Nephron progenitor cell (in vitro differentiated cells): ENCODE results near the gene HHIPL1.

ENCODE experiments used
- DNase-seq: peaks from one replicate; pipeline ENCODE4 v3.0.0; 2021
- H3K27ac Mint-ChIP-seq: 2 replicates; pipeline ENCODE4 v1.8.0; 2021; ENCODE audit warnings: mild to moderate bottlenecking, moderate library complexity, mixed read lengths
- H3K27me3 Mint-ChIP-seq: 2 replicates; pipeline ENCODE4 v1.8.0; 2021; ENCODE audit warnings: mild to moderate bottlenecking, low read depth, mixed read lengths; ENCODE audit not compliant: poor library complexity
- H3K36me3 Mint-ChIP-seq: 2 replicates; pipeline ENCODE4 v1.8.0; 2021; ENCODE audit warnings: low read depth, mixed read lengths
- H3K4me1 Mint-ChIP-seq: 2 replicates; pipeline ENCODE4 v1.8.0; 2021; ENCODE audit warnings: mixed read lengths
- H3K4me3 Mint-ChIP-seq: 2 replicates; pipeline ENCODE4 v1.8.0; 2021; ENCODE audit warnings: mild to moderate bottlenecking, moderate library complexity, mixed read lengths
- H3K9me3 Mint-ChIP-seq: 2 replicates; pipeline ENCODE4 v1.8.0; 2021; ENCODE audit warnings: mild to moderate bottlenecking, moderate library complexity, mixed read lengths
- CTCF ChIP-seq: fragments of 200-600 bp; sonication (generic); IDR thresholded peaks from 2 replicates; pipeline ENCODE4 v1.5.0; 2021; ENCODE audit warnings: antibody characterized with exemption

HHIPL1 gene

GRCh38 chr14:99679543-99679942 lies 34.6 kb downstream of the HHIPL1 start:
- TF ChIP-seq CTCF: no peak
- peaks cover 7% of the 10 kb centered on the region for H3K9me3 Mint-ChIP-seq
- H3K36me3 Mint-ChIP-seq: no peaks in the 10 kb centered on the region
- DNase-seq: no peak
- no peak overlapping the region for H3K4me3 Mint-ChIP-seq
- H3K27me3 Mint-ChIP-seq: peaks cover 8% of the 10 kb centered on the region
- H3K27ac Mint-ChIP-seq: no peak overlapping the region
- H3K4me1 Mint-ChIP-seq: peaks cover 9% of the 10 kb centered on the region

GRCh38 chr14:99679996-99680395 lies 35.1 kb downstream of the HHIPL1 start:
- no peak for TF ChIP-seq CTCF
- Mint-ChIP-seq H3K27me3 (peaks cover 12% of the 10 kb centered on the region), H3K36me3 (no peaks in the 10 kb centered on the region), H3K9me3 (peaks cover 7% of the 10 kb centered on the region), H3K4me1 (peaks cover 12% of the 10 kb centered on the region), H3K4me3 (no peak overlapping the region), H3K27ac (no peak overlapping the region)
- no peak for DNase-seq

- Mint-ChIP-seq H3K4me1 (peaks cover 22% of the 10 kb centered on the region), H3K36me3 (no peaks in the 10 kb centered on the region), H3K4me3 (no peak overlapping the region), H3K9me3 (peaks cover 7% of the 10 kb centered on the region), H3K27me3 (peaks cover 25% of the 10 kb centered on the region), H3K27ac (no peak overlapping the region)
- TF ChIP-seq CTCF: no peak
- DNase-seq: no peak
Observed at GRCh38 chr14:99681101-99681831, 36.3 kb downstream of the HHIPL1 start.

- H3K4me3 Mint-ChIP-seq: no peak overlapping the region
Observed at GRCh38 chr14:99681832-99682148, 36.9 kb downstream of the HHIPL1 start.

GRCh38 chr14:99682809-99683618 lies 38.1 kb downstream of the HHIPL1 start:
- Mint-ChIP-seq H3K4me1 (peaks cover 22% of the 10 kb centered on the region), H3K9me3 (peaks cover 5% of the 10 kb centered on the region), H3K4me3 (peak overlapping the region; percentile 87), H3K27ac (peak overlapping the region; percentile 86), H3K27me3 (peaks cover 42% of the 10 kb centered on the region), H3K36me3 (no peaks in the 10 kb centered on the region)
- peak; percentile 95 for TF ChIP-seq CTCF
- DNase-seq: peak; percentile 94

More at GRCh38 chr14:99681832-99682148, 36.9 kb downstream of the HHIPL1 start:
- Mint-ChIP-seq H3K9me3 (peaks cover 7% of the 10 kb centered on the region), H3K27me3 (peaks cover 30% of the 10 kb centered on the region), H3K36me3 (no peaks in the 10 kb centered on the region), H3K4me1 (peaks cover 22% of the 10 kb centered on the region), H3K27ac (no peak overlapping the region)
- TF ChIP-seq CTCF: no peak
- no peak for DNase-seq
